Measurements from ENCODE around the gene CLTRN.

GRCh38 chrX:15702488-15703371 is 38.1 kb upstream of the CLTRN start:
- TF ChIP-seq CTCF (conservative IDR thresholded peaks at IDR 0.05; ENCODE audit: low read depth, low read length) (no peak), EZH2 (IDR thresholded peaks at IDR 0.05; ENCODE audit: low read length, unreplicated experiment) (no peak), EZH2phosphoT487 (IDR thresholded peaks at IDR 0.05; ENCODE audit: borderline replicate concordance, low read length) (no peak)

All from PC-3 (cell line).